HG02973 (cell line): Measurements from ENCODE around the gene KAT2B.
A peak's percentile ranks its signal among the peaks of the same experiment; 100 is the strongest.
"Not testable (repeated sequence)": the region's sequence is repeated elsewhere in the genome, so short reads cannot be mapped to it uniquely, and the experiment has no call there.

Source experiments
- ATAC-seq: cut with Tn5 transposase; IDR thresholded peaks from one replicate; pipeline ENCODE4 v1.9.1; 2021; ENCODE audit warnings: moderate library complexity; ENCODE audit not compliant: unreplicated experiment

The KAT2B gene

GRCh38 chr3:20039765-20040547 is at the start of gene KAT2B:
KAT2B (plus strand) TSS chr3:20040446; CDS start chr3:20040478, 32 bp downstream.
- peak; percentile 46 for ATAC-seq

GRCh38 chr3:19994796-19995195 is 45.5 kb upstream of the KAT2B start:
- no peak for ATAC-seq

GRCh38 chr3:19997502-19997901 is 42.7 kb upstream of the KAT2B start:
- no peak for ATAC-seq

GRCh38 chr3:20001932-20002331 is 38.3 kb upstream of the KAT2B start:
- ATAC-seq = no peak

GRCh38 chr3:20007960-20008359 is 32.3 kb upstream of the KAT2B start:
- no peak for ATAC-seq

GRCh38 chr3:20008646-20009045 is 31.6 kb upstream of the KAT2B start:
- no peak for ATAC-seq

- no peak for ATAC-seq
These were observed 28.1 kb upstream of the KAT2B start, which contains the start of gene PP2D1 for GRCh38 chr3:20012164-20012563. PP2D1 (minus strand) TSS chr3:20012264; CDS start chr3:20012072, 192 bp downstream.

GRCh38 chr3:20013396-20013795 is 26.9 kb upstream of the KAT2B start:
- no peak for ATAC-seq

- no peak for ATAC-seq
These were observed 24.7 kb upstream of the KAT2B start for GRCh38 chr3:20015525-20015924.

- ATAC-seq = not testable (repeated sequence)
These were observed 24.2 kb upstream of the KAT2B start for GRCh38 chr3:20016076-20016475.

- no peak for ATAC-seq
These were observed 17.2 kb upstream of the KAT2B start for GRCh38 chr3:20022954-20023622.

GRCh38 chr3:20023623-20024405 is 16.4 kb upstream of the KAT2B start:
- ATAC-seq = no peak

- no peak for ATAC-seq
These were observed 13.1 kb upstream of the KAT2B start for GRCh38 chr3:20027136-20027535.

- ATAC-seq = no peak
These were observed 11.3 kb upstream of the KAT2B start for GRCh38 chr3:20028905-20029331.

GRCh38 chr3:20031939-20032338 is 8.3 kb upstream of the KAT2B start:
- ATAC-seq = not testable (repeated sequence)

GRCh38 chr3:20035019-20035418 is 5.2 kb upstream of the KAT2B start:
- ATAC-seq = no peak

GRCh38 chr3:20037255-20037996 is 2.8 kb upstream of the KAT2B start:
- ATAC-seq = no peak

- no peak for ATAC-seq
These were observed 1.4 kb upstream of the KAT2B start for GRCh38 chr3:20038699-20039465.

- no peak for ATAC-seq
These were observed 831 bp upstream of the KAT2B start for GRCh38 chr3:20039466-20039764.

- peak; percentile 35 for ATAC-seq
These were observed 426 bp downstream of the KAT2B start for GRCh38 chr3:20040548-20041196.
